Epithelial cell of esophagus (primary cell): ENCODE results near the gene FAM111B.
"Not testable (repeated sequence)": the region's sequence is repeated elsewhere in the genome, so short reads cannot be mapped to it uniquely, and the experiment has no call there.

ENCODE experiments used
- DNase-seq: peaks from one replicate; pipeline ENCODE4 v3.0.0; 2010; ENCODE audit warnings: low read depth
- H3K4me3 ChIP-seq: 2 replicates; pipeline ENCODE4 v1.5.1; 2011; ENCODE audit warnings: mild to moderate bottlenecking, low read length, control low read depth
- TF ChIP-seq, protein P1 (sequence below): IDR thresholded peaks from 2 replicates; pipeline ENCODE4 v1.5.1; 2011; ENCODE audit warnings: low read depth, mild to moderate bottlenecking, low read length, control low read depth, inconsistent platforms; ENCODE audit not compliant: insufficient read depth; ENCODE audit errors: missing control alignments

Gene FAM111B, protein sequence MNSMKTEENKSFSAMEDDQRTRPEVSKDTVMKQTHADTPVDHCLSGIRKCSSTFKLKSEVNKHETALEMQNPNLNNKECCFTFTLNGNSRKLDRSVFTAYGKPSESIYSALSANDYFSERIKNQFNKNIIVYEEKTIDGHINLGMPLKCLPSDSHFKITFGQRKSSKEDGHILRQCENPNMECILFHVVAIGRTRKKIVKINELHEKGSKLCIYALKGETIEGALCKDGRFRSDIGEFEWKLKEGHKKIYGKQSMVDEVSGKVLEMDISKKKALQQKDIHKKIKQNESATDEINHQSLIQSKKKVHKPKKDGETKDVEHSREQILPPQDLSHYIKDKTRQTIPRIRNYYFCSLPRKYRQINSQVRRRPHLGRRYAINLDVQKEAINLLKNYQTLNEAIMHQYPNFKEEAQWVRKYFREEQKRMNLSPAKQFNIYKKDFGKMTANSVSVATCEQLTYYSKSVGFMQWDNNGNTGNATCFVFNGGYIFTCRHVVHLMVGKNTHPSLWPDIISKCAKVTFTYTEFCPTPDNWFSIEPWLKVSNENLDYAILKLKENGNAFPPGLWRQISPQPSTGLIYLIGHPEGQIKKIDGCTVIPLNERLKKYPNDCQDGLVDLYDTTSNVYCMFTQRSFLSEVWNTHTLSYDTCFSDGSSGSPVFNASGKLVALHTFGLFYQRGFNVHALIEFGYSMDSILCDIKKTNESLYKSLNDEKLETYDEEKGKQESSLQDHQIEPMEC

DNA sequence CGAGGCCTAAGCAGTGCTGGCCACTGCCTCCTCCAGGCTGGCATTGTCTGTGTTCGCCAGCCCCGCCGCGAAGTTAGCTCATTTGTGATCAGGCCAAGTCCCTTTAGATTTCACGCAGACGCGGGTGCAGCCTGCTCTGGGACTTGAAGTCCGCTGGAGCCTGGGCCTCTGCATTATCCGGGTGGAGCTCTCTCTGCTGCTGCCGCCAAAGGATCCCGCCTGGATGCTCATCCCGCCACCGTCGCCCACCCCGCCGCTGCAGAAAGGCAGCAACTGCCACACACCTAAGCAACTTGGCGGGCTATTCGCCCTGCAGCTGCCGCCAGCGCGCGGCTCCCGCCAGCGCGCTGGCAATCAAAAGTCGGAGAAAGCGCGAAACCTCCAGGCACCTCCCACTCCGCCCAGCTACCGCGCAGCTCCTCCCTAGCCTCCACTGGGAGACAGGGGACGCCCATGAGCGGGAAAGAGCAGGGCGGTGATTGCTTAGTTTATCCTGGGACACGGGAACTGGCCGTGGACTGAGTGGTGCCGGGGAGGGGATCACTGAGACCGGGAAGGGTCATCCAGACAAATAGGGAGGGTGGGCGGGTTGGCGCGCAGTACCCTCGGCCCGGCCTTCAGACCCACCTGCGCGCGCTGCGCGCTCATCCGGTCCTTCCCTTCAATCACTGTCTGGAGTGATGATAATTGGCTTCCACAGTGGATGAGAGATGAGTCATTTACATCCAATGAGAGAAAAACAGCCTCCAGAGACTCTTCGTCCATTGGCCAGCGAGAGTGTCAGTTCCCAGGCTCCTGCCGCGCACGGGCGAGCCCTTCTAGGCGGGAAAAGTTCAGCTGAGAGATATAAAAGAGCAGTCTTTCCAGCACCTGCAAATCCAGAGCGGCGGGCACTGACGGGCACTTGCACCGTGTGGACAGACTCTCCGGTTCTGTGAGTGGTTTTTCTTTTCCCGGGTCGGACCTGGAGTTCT, at the start of gene FAM111B:
Gene FAM111B, plus strand, starts transcription at position 875 of the 974 bp plus-strand sequence. CDS start 2,389 bp downstream, outside the sequence.
- TF ChIP-seq, protein P1, sequence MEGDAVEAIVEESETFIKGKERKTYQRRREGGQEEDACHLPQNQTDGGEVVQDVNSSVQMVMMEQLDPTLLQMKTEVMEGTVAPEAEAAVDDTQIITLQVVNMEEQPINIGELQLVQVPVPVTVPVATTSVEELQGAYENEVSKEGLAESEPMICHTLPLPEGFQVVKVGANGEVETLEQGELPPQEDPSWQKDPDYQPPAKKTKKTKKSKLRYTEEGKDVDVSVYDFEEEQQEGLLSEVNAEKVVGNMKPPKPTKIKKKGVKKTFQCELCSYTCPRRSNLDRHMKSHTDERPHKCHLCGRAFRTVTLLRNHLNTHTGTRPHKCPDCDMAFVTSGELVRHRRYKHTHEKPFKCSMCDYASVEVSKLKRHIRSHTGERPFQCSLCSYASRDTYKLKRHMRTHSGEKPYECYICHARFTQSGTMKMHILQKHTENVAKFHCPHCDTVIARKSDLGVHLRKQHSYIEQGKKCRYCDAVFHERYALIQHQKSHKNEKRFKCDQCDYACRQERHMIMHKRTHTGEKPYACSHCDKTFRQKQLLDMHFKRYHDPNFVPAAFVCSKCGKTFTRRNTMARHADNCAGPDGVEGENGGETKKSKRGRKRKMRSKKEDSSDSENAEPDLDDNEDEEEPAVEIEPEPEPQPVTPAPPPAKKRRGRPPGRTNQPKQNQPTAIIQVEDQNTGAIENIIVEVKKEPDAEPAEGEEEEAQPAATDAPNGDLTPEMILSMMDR = peak; percentile 35

DNA sequence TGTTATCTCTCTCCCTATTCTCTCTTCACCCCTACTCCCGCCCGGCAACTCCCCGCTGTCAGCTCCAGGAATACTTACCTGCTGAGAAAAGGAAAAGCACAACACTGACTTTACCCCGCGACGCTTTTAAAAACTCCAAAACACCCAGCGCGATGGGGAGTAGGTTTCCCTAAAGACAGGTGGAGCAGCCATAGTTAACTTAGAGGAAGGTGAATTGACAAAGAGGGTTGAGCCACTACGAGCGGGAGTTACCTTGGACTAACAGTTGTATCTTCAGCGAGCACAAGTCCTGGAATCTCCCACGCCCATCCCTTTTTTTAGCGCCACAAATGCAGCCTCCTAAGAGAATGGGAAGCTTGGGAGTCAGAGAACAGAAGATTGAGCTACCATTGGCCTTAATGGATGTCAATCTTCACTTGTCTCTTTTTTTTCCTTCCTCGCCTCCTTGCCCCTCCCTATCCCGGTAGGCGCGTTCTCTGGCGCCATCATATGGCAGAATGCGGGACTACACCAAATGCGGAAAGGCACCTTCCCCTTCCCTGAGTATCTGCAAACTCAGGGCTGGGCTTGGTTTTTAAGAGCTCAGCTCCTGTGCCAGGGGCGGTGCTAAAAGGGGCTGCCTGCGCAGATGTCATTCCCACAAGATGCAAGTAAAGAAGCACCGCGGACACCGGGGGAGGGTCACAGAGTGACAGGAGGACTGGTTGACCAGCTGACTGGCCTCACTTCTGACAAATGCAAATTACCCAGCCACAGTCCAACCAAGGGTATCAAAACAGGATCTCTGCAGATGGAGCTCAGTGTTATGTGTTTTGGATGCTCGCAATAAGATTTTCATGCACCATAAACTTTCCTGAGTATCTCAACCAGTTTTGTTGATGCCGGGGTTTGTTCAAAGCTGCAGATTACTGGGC, 48.7 kb upstream of the FAM111B start:
- H3K4me3 ChIP-seq = peak overlapping the region; percentile 19
- TF ChIP-seq, protein P1 = peak; percentile 91
- peak; percentile 94 for DNase-seq

More for the DNA sequence above, at the start of gene FAM111B:
- DNase-seq = peak; percentile 95
- peak within 1 kb of the TSS; percentile 53 for H3K4me3 ChIP-seq

DNA sequence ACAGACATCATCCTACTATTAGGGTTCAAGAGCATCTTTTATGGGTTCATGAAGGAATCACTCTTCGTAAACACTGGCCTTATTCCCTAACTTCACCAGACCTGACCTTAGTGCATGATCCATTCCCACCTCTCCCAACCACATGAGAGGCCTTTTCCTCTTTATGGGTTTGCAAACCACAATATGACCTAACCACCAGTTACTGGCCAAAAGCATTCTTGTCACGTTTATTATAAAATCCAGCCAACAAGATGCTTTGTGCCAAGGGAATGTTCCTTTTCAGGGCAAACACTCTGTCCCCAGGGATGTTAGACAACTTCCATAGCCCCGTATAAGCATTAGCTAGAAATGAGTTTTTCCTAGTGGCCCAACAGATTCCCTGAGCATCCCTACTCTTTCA, 46.9 kb upstream of the FAM111B start:
- not testable (repeated sequence) for H3K4me3 ChIP-seq, DNase-seq

DNA sequence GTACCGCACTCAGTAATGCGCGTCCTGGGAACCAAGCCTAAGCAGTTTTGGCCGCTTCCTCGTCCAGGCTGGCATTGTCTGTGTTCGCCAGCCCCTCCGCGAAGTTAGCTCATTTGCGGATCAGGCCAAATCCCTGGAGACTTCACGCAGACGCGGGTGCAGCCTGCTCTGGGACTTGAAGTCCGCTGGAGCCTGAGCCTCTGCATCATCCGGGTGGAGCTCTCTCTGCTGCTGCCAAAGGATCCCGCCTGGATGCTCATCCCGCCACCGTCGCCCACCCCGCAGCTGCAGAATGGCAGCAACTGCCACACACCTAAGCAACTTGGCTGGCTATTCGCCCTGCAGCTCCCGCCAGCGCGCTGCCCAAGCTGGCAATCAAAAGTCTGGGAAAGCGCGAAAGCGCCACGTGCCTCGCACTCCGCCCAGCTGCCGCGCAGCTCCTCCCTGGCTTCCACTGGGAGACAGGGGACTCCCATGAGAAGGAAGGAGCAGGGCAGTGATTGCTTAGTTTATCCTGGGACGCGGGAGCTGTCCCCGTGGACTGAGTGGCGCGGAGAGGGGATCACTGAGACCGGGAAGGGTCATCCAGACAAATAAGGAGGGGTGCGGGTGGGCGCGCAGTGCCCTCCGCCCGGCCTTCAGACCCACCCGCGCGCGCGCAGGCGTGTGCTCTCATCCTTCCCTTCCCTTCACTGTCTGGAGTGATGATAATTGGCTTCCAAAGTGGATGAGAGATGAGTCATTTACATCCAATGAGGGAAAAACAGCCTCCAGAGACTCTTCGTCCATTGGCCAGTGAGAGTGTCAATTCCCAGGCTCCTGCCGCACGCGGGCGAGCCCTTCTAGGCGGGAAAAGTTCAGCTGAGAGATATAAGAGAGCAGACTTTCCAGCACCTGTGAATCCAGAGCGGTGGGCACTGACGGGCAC, 44.2 kb upstream of the FAM111B start:
- DNase-seq = no peak
- H3K4me3 ChIP-seq = no peak overlapping the region
- TF ChIP-seq, protein P1 = no peak

DNA sequence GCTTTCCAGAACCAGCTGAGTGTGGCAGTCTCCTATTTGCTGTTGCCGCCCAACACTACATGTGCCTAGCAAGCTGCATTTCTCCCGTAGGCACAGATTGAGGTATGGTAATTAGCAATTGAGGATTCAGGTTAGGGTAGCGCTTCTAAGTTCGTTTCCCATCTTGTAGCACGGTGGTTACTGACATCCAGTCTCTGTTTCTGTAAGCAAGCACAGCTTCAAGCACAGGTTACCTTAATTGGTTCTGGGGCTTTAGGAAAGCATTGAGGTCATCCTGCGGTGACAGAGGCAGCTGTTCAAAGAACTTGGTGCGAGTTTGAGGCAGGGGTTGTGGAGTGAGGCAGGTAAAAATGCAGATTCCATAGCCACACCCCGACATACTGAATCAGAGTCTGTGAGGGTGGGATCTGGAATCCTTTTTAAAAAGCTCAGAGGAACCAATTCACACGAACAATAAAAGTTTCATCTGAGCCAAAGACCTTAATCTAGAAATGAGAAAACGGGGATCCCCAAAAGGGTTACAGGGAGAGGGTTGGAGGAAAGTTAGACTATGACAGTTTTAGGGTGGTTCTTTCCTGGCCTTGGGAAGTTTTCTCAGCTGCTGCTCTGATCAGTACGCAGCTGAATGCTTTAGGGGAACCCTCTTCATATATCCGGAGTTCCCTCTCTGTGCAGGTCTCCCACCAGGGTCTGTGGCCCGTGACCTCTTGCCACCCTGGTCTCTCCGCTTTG, 42.9 kb upstream of the FAM111B start:
- not testable (repeated sequence) for DNase-seq, H3K4me3 ChIP-seq

DNA sequence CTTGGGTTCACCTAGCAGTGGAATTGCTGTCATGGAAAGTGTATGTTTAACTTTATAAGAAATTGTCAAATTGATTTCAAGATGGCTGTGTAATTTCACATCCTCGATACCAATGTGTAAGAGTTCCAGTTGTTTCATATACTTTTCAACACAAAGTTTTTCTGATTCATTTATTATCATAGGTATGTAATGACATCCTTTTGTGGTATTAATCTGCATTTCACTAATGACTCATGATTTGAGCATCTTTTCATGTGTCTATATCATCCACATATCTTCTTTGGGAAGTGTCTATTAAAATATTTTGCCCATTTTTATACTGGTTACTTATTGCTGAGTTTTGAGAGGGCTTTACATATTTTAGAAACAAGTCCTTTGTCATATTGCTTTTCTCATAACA, 38.0 kb upstream of the FAM111B start:
- DNase-seq = peak; percentile 41
- H3K4me3 ChIP-seq = no peak overlapping the region
- TF ChIP-seq, protein P1 = no peak
